ENCODE results near the gene ADAMTS3. TPM values are rescaled to one million over a fixed set of nuclear protein-coding genes. Genes with fewer than 3 reads are reported as not detected.

ADAMTS3 gene
- polyA plus RNA-seq, 2 of the 4 experiments (the other 2 are of a cell fraction): 0.03 TPM; not detected in 1

DNA sequence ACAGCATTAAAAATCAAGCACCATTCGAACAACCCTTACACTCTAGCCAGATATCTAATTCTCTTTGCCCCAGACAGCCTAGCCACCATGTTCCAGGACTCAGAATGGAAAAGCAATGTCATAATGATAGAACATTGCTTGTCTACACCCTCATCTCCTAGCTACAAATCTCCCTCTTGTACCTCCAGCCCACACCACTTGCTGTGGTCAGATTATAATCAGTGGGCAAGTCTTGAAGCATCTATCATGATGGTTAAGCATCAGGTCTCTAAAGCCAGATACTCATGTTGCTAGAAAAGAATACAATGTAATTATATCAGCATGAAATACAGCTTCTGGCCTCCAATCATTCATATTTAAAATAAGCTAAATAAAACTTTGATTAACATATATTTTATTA lies 268.9 kb downstream of the ADAMTS3 start (continued):
- no peak for TF ChIP-seq HOXB13 (CRISPR knock-in tag; IDR thresholded peaks at IDR 0.05; ENCODE audit: low read depth)

- Histone ChIP-seq H3K4me2 (no peak overlapping the region), H3K9me3 (no peaks in the 10 kb centered on the region), H3K4me1 (no peaks in the 10 kb centered on the region), H3K4me3 (no peak overlapping the region), H3K27ac (no peak overlapping the region)
- ChIA-PET POLR2A (no interaction called here), CTCF (interaction anchor here (0.6 to 1.6 kb wide), 5 partner anchors 17 to 769 kb away, joined by 3 to 4 read pairs (median 4); no protein-coding TSS in a partner anchor)
- no peak for TF ChIP-seq PHF8 (IDR thresholded peaks at IDR 0.05; ENCODE audit: borderline replicate concordance, low read depth)
- no peak for TF ChIP-seq SREBF2 (IDR thresholded peaks at IDR 0.05)
- no peak for TF ChIP-seq FOSL2 (IDR thresholded peaks at IDR 0.05)
- no peak for TF ChIP-seq FOSL2 (CRISPR knock-in tag; IDR thresholded peaks at IDR 0.05)
- TF ChIP-seq RAD21 (conservative IDR thresholded peaks at IDR 0.05 in 1 of 2, IDR thresholded peaks at IDR 0.05 in 1 of 2): peak; percentile 53 to 54
- TF ChIP-seq CTCF (IDR thresholded peaks at IDR 0.05): peak; percentile 56
- FAIRE-seq (no peak), DNase-seq (ENCODE audit: low read depth in 1 of 2, low spot score in 1 of 2) (peak; percentile 1 to 31), ATAC-seq (peak; percentile 88 to 90)
- 8% methylated on average over 5 of the region's 5 CpGs for WGBS (ENCODE audit: missing lambda C conversion rate)
Observed at GRCh38 chr4:72295966-72296557, 273.0 kb downstream of the ADAMTS3 start.

GRCh38 chr4:72290737-72291136 lies 278.3 kb downstream of the ADAMTS3 start:
- no peaks in the 10 kb centered on the region for H3K9me3 ChIP-seq
- H3K4me1 ChIP-seq: no peaks in the 10 kb centered on the region
- no peak overlapping the region for H3K27ac ChIP-seq
- FAIRE-seq: no peak
- ATAC-seq: no peak
- H3K4me3 ChIP-seq: no peak overlapping the region
- TF ChIP-seq PHF8 (IDR thresholded peaks at IDR 0.05; ENCODE audit: borderline replicate concordance, low read depth) (no peak), HOXB5 (CRISPR knock-in tag; IDR thresholded peaks at IDR 0.05) (no peak), ATOH8 (CRISPR knock-in tag; IDR thresholded peaks at IDR 0.05; ENCODE audit: low read depth) (no peak), NFE2L2 (conservative IDR thresholded peaks at IDR 0.05; ENCODE audit: low read length) (no peak), SREBF2 (IDR thresholded peaks at IDR 0.05) (no peak), MAX (IDR thresholded peaks at IDR 0.05) (no peak), RARB (CRISPR knock-in tag; IDR thresholded peaks at IDR 0.05) (no peak), NPAS2 (CRISPR knock-in tag; IDR thresholded peaks at IDR 0.05; ENCODE audit: borderline replicate concordance) (no peak), EHMT2 (IDR thresholded peaks at IDR 0.05; ENCODE audit: low read depth) (no peak), MAZ (IDR thresholded peaks at IDR 0.05; ENCODE audit: borderline replicate concordance, low read depth, low read length) (no peak)
- ChIA-PET CTCF (no interaction called here), POLR2A (no interaction called here)
- DNase-seq (ENCODE audit: low read depth in 1 of 2, low spot score in 1 of 2): no peak
- 63% methylated on average over 9 of the region's 9 CpGs for whole genome bisulfite sequencing (ENCODE audit: missing lambda C conversion rate)
- H3K4me2 ChIP-seq: no peak overlapping the region

DNA sequence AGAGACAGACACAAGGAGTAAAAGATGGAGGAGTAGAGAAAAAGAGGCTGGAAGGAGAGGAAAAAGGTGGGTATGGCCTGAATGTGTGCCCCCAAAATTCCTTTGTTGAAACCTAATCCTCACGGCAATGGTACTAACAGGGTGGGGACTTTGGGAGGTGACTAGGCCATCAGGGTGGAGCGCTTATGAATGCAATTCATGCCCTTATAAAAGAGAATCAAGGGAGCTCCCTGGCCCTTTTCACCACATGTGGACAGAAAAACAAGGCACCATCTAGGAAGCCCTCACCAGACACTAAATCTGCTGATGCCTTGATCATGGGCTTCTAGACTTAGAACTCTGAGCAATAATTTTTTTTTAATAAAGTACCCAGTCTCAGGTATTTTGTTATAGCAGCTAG lies 282.1 kb downstream of the ADAMTS3 start:
- Histone ChIP-seq H3K9me3 (no peaks in the 10 kb centered on the region), H3K4me1 (no peaks in the 10 kb centered on the region), H3K27ac (no peak overlapping the region), H3K4me3 (no peak overlapping the region), H3K4me2 (no peak overlapping the region)
- ChIA-PET POLR2A (no interaction called here), CTCF (interaction anchor here (1.1 kb wide), 1 partner anchor 39 kb away, joined by 3 read pairs; no protein-coding TSS in a partner anchor)
- ATAC-seq: no peak
- no peak for FAIRE-seq
- WGBS (ENCODE audit: missing lambda C conversion rate): 33% methylated on average over 2 of the region's 2 CpGs
- no peak for DNase-seq (ENCODE audit: low read depth in 1 of 2, low spot score in 1 of 2)
- TF ChIP-seq HOXB13 (CRISPR knock-in tag; IDR thresholded peaks at IDR 0.05; ENCODE audit: low read depth): no peak
- TF ChIP-seq EHF (CRISPR knock-in tag; IDR thresholded peaks at IDR 0.05): no peak
- no peak for TF ChIP-seq PHF8 (IDR thresholded peaks at IDR 0.05; ENCODE audit: borderline replicate concordance, low read depth)
- TF ChIP-seq RCOR1 (IDR thresholded peaks at IDR 0.05; ENCODE audit: low read depth, low read length): no peak
- TF ChIP-seq SMC3 (IDR thresholded peaks at IDR 0.05): no peak
- TF ChIP-seq POLR2AphosphoS2 (conservative IDR thresholded peaks at IDR 0.05; ENCODE audit: low read length): no peak
- TF ChIP-seq JUN (IDR thresholded peaks at IDR 0.05): no peak
- TF ChIP-seq RFX5 (IDR thresholded peaks at IDR 0.05): no peak
- TF ChIP-seq, protein P1, sequence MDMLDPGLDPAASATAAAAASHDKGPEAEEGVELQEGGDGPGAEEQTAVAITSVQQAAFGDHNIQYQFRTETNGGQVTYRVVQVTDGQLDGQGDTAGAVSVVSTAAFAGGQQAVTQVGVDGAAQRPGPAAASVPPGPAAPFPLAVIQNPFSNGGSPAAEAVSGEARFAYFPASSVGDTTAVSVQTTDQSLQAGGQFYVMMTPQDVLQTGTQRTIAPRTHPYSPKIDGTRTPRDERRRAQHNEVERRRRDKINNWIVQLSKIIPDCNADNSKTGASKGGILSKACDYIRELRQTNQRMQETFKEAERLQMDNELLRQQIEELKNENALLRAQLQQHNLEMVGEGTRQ (IDR thresholded peaks at IDR 0.05): no peak
- no peak for TF ChIP-seq E2F6 (IDR thresholded peaks at IDR 0.05; ENCODE audit: borderline replicate concordance, low read depth)
- TF ChIP-seq SREBF2 (IDR thresholded peaks at IDR 0.05): no peak
- TF ChIP-seq KDM1A (IDR thresholded peaks at IDR 0.05; ENCODE audit: low read depth): no peak
- no peak for TF ChIP-seq ZFP36 (IDR thresholded peaks at IDR 0.05; ENCODE audit: borderline replicate concordance, partially characterized antibody)
- no peak for TF ChIP-seq POLR2A (IDR thresholded peaks at IDR 0.05; ENCODE audit: low read length)
- no peak for TF ChIP-seq FOXS1 (CRISPR knock-in tag; IDR thresholded peaks at IDR 0.05)
